Fibroblast of skin of scalp (primary cell): ENCODE results near the gene ZFP36.

Source experiments
- DNase-seq: peaks from one replicate; pipeline ENCODE4 v3.0.0-alpha.2; 2013

ZFP36 gene

GRCh38 chr19:39384839-39385568, 21.6 kb upstream of the ZFP36 start:
- DNase-seq = no peak

GRCh38 chr19:39385629-39386411, 20.8 kb upstream of the ZFP36 start:
- DNase-seq = no peak

GRCh38 chr19:39386557-39386956, 20.1 kb upstream of the ZFP36 start:
- no peak for DNase-seq

- DNase-seq = no peak
Observed at GRCh38 chr19:39388657-39389056, 18.0 kb upstream of the ZFP36 start.

- no peak for DNase-seq
Observed at GRCh38 chr19:39389631-39390414, 16.8 kb upstream of the ZFP36 start.

DNA sequence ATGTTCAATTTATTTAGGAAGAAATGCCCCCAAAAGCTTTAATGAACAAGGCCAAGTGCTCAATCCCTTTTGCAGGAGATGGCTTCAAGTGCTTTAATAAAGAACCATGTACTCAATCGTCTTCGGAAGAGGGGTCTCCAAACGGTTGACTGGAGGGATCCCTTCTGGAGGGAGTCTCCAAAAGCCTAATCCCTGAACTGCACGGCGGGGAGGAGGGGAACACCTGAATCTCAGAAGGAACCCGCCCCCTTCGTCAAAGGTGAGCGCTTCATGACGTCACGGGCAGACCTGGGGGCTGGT, 16.2 kb upstream of the ZFP36 start:
- no peak for DNase-seq

- peak; percentile 100 for DNase-seq
Observed at GRCh38 chr19:39390751-39391437, 15.8 kb upstream of the ZFP36 start, which contains the start of the genes MED29 and PAF1. Gene MED29, plus strand, starts transcription at chr19:39391378. Its CDS starts 45 bp downstream, at chr19:39391423. Gene PAF1, minus strand, starts transcription at chr19:39391106. Its CDS starts 242 bp downstream, at chr19:39390864.

GRCh38 chr19:39397360-39398296, 9.0 kb upstream of the ZFP36 start:
- DNase-seq = peak; percentile 84

- peak; percentile 73 for DNase-seq
Observed at GRCh38 chr19:39398297-39398864, 8.3 kb upstream of the ZFP36 start.

- DNase-seq = no peak
Observed at GRCh38 chr19:39399668-39400050, 7.0 kb upstream of the ZFP36 start.

DNA sequence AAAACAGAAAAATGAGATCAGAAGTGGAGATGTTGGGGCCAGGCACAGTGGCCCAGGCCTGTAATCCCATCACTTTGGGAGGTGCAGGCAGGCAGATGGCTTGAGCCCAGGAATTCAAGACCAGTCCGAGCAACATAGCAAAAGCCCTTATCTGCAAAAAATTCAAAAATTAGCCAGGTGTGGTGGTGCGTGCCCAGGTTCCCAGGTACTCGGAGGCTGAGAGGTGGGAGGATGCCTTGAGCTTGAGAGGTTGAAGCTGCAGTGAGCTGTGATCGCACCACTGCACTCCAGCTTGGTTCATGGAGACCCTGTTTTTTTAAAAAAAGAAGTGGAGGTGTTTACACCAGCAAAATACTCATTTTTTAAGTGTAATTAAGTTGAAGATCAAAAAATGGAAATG, 6.6 kb upstream of the ZFP36 start:
- DNase-seq = no peak

GRCh38 chr19:39401070-39401548, 5.5 kb upstream of the ZFP36 start:
- no peak for DNase-seq

GRCh38 chr19:39401549-39402345, 4.9 kb upstream of the ZFP36 start:
- peak; percentile 45 for DNase-seq

GRCh38 chr19:39402346-39403300, 4.0 kb upstream of the ZFP36 start:
- DNase-seq = peak; percentile 92

DNA sequence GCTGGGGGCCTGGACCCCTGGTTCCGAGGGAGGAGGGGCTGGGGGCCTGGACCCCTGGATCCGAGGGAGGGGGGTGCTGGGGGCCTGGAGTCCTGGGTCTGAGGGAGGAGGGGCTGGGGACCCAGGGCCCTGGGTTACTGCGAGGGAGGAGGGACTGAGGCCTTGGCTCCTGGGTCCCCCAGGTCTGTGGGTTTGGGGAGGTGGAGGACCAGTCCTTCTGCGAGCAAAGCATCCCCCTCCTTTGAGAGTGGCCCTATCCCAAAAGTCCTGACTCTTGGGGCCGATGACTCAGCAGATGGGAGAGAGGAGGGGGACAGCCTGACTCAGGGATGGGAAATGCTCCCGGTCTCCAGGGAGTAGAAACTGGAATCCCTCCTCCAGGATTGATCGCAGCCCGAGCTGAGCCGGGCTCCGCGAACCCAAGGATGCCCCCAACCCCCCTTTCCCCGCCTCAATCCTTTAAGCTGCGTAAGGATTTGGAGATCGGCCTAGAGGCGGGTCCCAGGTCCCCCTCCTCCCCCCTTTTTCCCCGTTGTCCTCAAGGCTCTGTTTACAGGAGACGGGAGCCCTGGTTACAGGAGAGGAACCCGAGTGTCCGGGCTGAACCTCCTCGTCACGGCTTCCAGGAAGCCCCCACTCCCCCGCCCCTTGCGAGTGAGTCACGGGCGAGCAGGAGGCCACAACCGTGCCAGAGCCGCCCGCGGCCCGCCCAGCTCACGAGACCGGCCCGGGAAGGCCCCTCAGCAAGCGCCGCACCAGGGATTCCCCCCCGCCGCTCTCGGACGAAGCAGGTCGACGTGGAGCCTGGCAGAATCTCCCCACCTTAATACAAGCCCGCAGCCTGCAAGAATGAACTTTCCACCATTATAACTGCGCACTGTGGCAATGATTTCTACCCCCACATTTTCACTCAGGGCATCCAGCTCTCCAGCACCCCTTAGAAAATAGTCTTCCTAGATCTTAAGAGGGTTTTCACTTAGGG, 3.0 kb upstream of the ZFP36 start:
- DNase-seq = peak; percentile 100

DNA sequence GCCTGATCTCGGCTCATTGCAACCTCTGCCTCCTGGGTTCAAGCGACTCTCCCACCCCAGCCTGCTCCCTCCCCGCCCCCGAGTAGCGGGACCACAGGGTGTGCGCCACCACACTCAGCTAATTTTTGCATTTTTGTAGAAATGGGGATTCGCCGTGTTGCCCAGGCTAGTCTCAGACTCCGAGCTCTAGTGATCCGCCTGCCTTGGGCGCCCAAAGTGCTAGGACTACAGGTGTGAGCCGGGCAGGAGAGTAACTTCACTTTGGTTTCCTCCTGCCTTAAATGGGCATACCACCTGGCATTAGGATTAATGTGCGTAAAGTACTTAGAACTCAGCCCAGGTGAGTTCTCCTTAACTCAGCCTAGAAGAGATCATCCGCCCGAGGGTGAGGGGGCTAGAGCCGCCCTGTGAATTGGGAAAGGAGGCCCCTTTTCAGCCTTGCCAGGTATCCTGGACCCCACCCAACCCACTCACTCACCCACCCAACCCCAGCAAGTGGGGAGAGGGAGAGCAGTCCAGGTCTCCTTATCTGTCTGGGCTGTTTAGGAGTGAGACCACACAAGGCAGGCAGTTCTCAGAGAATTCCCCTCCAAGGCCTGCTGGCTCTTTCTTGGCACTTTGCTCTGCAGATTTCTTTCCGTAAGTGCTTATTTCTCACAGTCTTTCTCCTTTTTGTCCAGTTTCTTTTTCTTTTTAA, 1.2 kb upstream of the ZFP36 start:
- DNase-seq = no peak
